Heart left ventricle (tissue), 13 donors: ENCODE results near the gene BNIP5.

Experiments
- POLR2A ChIP-seq, 2 donors: fragments of 450-650 bp; IDR thresholded peaks; one replicate each; pipeline ENCODE4 v1.6.1; 2017; ENCODE audit warnings: antibody characterized with exemption in 2 of 2, mild to moderate bottlenecking in 2 of 2, moderate library complexity in 2 of 2
- TF ChIP-seq, protein P1 (sequence below), 12 donors: fragments of 200-600 bp; sonication (generic) in 4 of 12; IDR thresholded peaks; one replicate each; pipeline versions ENCODE4 v1.5.0 to v1.8.0; 2018 to 2022; ENCODE audit warnings: antibody characterized with exemption in 12 of 12, mild to moderate bottlenecking in 5 of 12
- donor health status: ischemic (EF 13 %, LVEDD 7.1; RV severe dilation, severe dysfunction).
- donor health status: DM: no; HTN: yes; CAD: no.
- donor health status: DM: no; HTN: no; CAD: no.
- donor health status: ischemic (EF 25% LVEDD 6.9; RV normal size, moderate dysfunction).
- donor health status: ischemic (EF 25% LVEDD 5.7; RV mildly dilated, moderate dysfunction).
- donor health status: ischemic (EF 35%, LVEDD 5.7; RV mildly dilated, moderate dysfunction).
- donor health status: nonischemic (EF 11% LVEDD 7.7; RV severe dilation, severe dysfunction).
- donor health status: DM: yes; HTN: yes; CAD: no.
- donor health status: PGD.
- donor health status: ischemic (EF 29% LVEDD 5.4; RV normal size, mild dysfunction).
- donor health status: nonischemic (EF 23%, LVEDD 6.1; RV moderate dilation, normal function).

DNA sequence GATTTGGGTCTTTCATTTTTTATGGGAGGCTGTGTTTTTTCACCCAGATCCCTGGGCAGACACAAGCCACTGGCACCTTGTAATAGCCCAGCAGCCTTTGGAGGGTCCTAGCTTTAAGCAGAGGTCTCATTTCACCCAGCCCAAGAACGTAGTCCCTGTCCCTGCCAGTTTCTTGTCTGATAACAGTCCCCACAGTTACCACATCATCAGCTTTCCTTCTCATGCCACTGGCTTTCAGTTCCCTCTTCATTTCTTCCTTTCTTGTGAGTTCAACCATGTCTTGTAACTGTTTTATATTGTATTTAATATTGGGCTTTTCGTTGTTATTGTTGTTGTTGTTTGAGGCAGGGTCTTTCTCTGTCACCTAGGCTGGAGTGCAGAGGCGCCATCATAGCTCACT, 56.2 kb downstream of the BNIP5 start:
- TF ChIP-seq, protein P1, sequence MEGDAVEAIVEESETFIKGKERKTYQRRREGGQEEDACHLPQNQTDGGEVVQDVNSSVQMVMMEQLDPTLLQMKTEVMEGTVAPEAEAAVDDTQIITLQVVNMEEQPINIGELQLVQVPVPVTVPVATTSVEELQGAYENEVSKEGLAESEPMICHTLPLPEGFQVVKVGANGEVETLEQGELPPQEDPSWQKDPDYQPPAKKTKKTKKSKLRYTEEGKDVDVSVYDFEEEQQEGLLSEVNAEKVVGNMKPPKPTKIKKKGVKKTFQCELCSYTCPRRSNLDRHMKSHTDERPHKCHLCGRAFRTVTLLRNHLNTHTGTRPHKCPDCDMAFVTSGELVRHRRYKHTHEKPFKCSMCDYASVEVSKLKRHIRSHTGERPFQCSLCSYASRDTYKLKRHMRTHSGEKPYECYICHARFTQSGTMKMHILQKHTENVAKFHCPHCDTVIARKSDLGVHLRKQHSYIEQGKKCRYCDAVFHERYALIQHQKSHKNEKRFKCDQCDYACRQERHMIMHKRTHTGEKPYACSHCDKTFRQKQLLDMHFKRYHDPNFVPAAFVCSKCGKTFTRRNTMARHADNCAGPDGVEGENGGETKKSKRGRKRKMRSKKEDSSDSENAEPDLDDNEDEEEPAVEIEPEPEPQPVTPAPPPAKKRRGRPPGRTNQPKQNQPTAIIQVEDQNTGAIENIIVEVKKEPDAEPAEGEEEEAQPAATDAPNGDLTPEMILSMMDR (IDR thresholded peaks at IDR 0.05) = no peak
- no peak for TF ChIP-seq POLR2A (IDR thresholded peaks at IDR 0.05)
